IPS-11a (cell line): Measurements from ENCODE around the gene DACT3.

Experiments used
- H3K4me3 ChIP-seq: one replicate; pipeline ENCODE4 v1.5.1; 2013; ENCODE audit warnings: low read depth, low read length, control low read depth

DACT3 gene

GRCh38 chr19:46614114-46614722 lies 46.8 kb downstream of the DACT3 start:
- no peak overlapping the region for H3K4me3 ChIP-seq

- H3K4me3 ChIP-seq, result no peak overlapping the region
Measured at GRCh38 chr19:46613525-46613924, 47.5 kb downstream of the DACT3 start.

GRCh38 chr19:46611776-46612175 lies 49.2 kb downstream of the DACT3 start:
- no peak overlapping the region for H3K4me3 ChIP-seq

GRCh38 chr19:46610851-46611770 lies 49.9 kb downstream of the DACT3 start:
- H3K4me3 ChIP-seq, result no peak overlapping the region

GRCh38 chr19:46610413-46610775 lies 50.6 kb downstream of the DACT3 start:
- H3K4me3 ChIP-seq, result no peak overlapping the region

GRCh38 chr19:46609511-46610412 lies 51.2 kb downstream of the DACT3 start:
- H3K4me3 ChIP-seq, result no peak overlapping the region

GRCh38 chr19:46608581-46609345 lies 52.2 kb downstream of the DACT3 start:
- no peak overlapping the region for H3K4me3 ChIP-seq

- no peak overlapping the region for H3K4me3 ChIP-seq
Measured at GRCh38 chr19:46608178-46608577, 52.8 kb downstream of the DACT3 start.

GRCh38 chr19:46607448-46607841 lies 53.5 kb downstream of the DACT3 start:
- H3K4me3 ChIP-seq, result no peak overlapping the region

- H3K4me3 ChIP-seq, result no peak overlapping the region
Measured at GRCh38 chr19:46606681-46607447, 54.1 kb downstream of the DACT3 start.

- H3K4me3 ChIP-seq, result no peak overlapping the region
Measured at GRCh38 chr19:46606019-46606418, 55.0 kb downstream of the DACT3 start.

GRCh38 chr19:46605356-46605821 lies 55.6 kb downstream of the DACT3 start:
- H3K4me3 ChIP-seq, result no peak overlapping the region

GRCh38 chr19:46604781-46605355 lies 56.1 kb downstream of the DACT3 start:
- H3K4me3 ChIP-seq, result no peak overlapping the region

- H3K4me3 ChIP-seq, result no peak overlapping the region
Measured at GRCh38 chr19:46603752-46604231, 57.2 kb downstream of the DACT3 start.

- H3K4me3 ChIP-seq, result no peak overlapping the region
Measured at GRCh38 chr19:46603195-46603637, 57.8 kb downstream of the DACT3 start.

GRCh38 chr19:46602392-46603194 lies 58.4 kb downstream of the DACT3 start:
- peak overlapping the region; percentile 86 for H3K4me3 ChIP-seq

GRCh38 chr19:46601318-46602224 lies 59.4 kb downstream of the DACT3 start, which contains the start of gene CALM3:
TSS of gene CALM3 (plus strand) at chr19:46601330. CDS start at chr19:46601435, 105 bp downstream.
- H3K4me3 ChIP-seq, result peak within 1 kb of the TSS; percentile 86
